SK-N-SH (cell line): Measurements from ENCODE around the gene YARS1. TPM values are rescaled to one million over a fixed set of nuclear protein-coding genes. Genes with fewer than 3 reads are reported as not detected.
A peak's percentile ranks its signal among the peaks of the same experiment; 100 is the strongest.

Experiments
- CTCF ChIA-PET: fragments of 300-600, 350-600 bp; formaldehyde crosslinking; extraction: SDS; loops from one replicate; lab custom pipeline; 2021; lab: Yijun Ruan, JAX
- POLR2A ChIA-PET: fragments of 350-600 bp; sonication (Branson Sonifier 250); formaldehyde crosslinking; extraction: SDS; loops from one replicate; lab custom pipeline; 2020; ENCODE audit warnings: antibody characterized with exemption, inconsistent platforms; lab: Yijun Ruan, JAX
- DNase-seq: peaks from one replicate; pipeline ENCODE4 v3.0.0; 2012
- H2AFZ ChIP-seq: fragments of 200-600 bp; sonication (generic); 2 replicates; pipeline ENCODE4 v1.8.1; 2016; ENCODE audit warnings: antibody characterized with exemption, mild to moderate bottlenecking, low read depth
- H3F3A ChIP-seq: fragments of 200-600 bp; sonication (generic); replicated peaks from 2 replicates; pipeline ENCODE3; 2016; ENCODE audit warnings: antibody characterized with exemption, mild to moderate bottlenecking; ENCODE audit not compliant: insufficient read depth
- H3K27ac ChIP-seq, 2 experiments: fragments of 200-500 bp in 1 of 2; fragments of 200-600 bp in 1 of 2; sonication (Bioruptor generic) in 1 of 2; sonication (generic), shearing (Covaris generic) in 1 of 2; 2 replicates each; pipeline versions ENCODE4 v1.5.1 to v1.6.1; 2014 to 2016; ENCODE audit warnings: low read depth in 2 of 2, inconsistent platforms in 1 of 2, low read length in 1 of 2, mild to moderate bottlenecking in 1 of 2, mixed read lengths in 1 of 2
- H3K27me3 ChIP-seq: fragments of 200-600 bp; sonication (generic), shearing (Covaris generic); 2 replicates; pipeline ENCODE4 v1.6.1; 2016; ENCODE audit warnings: mixed run types; ENCODE audit not compliant: insufficient read depth
- H3K36me3 ChIP-seq, 2 experiments: fragments of 200-500 bp in 1 of 2; fragments of 200-600 bp in 1 of 2; sonication (Bioruptor generic) in 1 of 2; sonication (generic) in 1 of 2; replicated peaks in 1 of 2; 2 replicates each; pipeline versions ENCODE3 to v1.5.1; 2014 to 2016; ENCODE audit warnings: low read length in 1 of 2, mild to moderate bottlenecking in 1 of 2; ENCODE audit not compliant: insufficient read depth in 2 of 2, control insufficient read depth in 1 of 2
- H3K4me1 ChIP-seq, 2 experiments: fragments of 200-500 bp in 1 of 2; fragments of 200-600 bp in 1 of 2; sonication (Bioruptor generic) in 1 of 2; sonication (generic), shearing (Covaris generic) in 1 of 2; 2 replicates each; pipeline versions ENCODE4 v1.5.1 to v1.6.1; 2014 to 2016; ENCODE audit warnings: low read depth in 1 of 2, low read length in 1 of 2, mixed run types in 1 of 2; ENCODE audit not compliant: insufficient read depth in 2 of 2, control insufficient read depth in 1 of 2
- H3K4me2 ChIP-seq: fragments of 200-600 bp; sonication (generic), shearing (Covaris generic); 2 replicates; pipeline ENCODE4 v1.6.1; 2017; ENCODE audit warnings: mixed run types
- H3K4me3 ChIP-seq, 2 experiments: fragments of 200-500 bp in 1 of 2; fragments of 200-600 bp in 1 of 2; sonication (Bioruptor generic) in 1 of 2; sonication (generic), shearing (Covaris generic) in 1 of 2; 2 replicates each; pipeline versions ENCODE4 v1.5.1 to v1.8.1; 2014 to 2016; ENCODE audit warnings: low read depth in 2 of 2, inconsistent platforms in 1 of 2, low read length in 1 of 2, mild to moderate bottlenecking in 1 of 2, mixed read lengths in 1 of 2, moderate library complexity in 1 of 2
- H3K79me2 ChIP-seq: fragments of 200-600 bp; sonication (generic); 2 replicates; pipeline ENCODE4 v1.8.1; 2017; ENCODE audit warnings: mild to moderate bottlenecking; ENCODE audit not compliant: insufficient read depth
- H3K9ac ChIP-seq: fragments of 200-600 bp; sonication (generic); 2 replicates; pipeline ENCODE4 v1.6.1; 2017; ENCODE audit warnings: mixed run types
- H3K9me2 ChIP-seq: fragments of 200-600 bp; sonication (generic); 2 replicates; pipeline ENCODE4 v1.6.1; 2017; ENCODE audit warnings: mixed run types
- H3K9me3 ChIP-seq: fragments of 200-600 bp; sonication (generic); 2 replicates; pipeline ENCODE4 v1.6.1; 2017; ENCODE audit warnings: mixed run types, mild to moderate bottlenecking, moderate library complexity
- H4K20me1 ChIP-seq: fragments of 200-600 bp; sonication (generic); 2 replicates; pipeline ENCODE4 v1.6.1; 2017; ENCODE audit warnings: mild to moderate bottlenecking, mixed run types; ENCODE audit not compliant: insufficient read depth
- FOXJ3 ChIP-seq: sonication (generic); formaldehyde crosslinking; IDR thresholded peaks from 2 replicates; pipeline ENCODE4 v1.5.1; 2020; ENCODE audit warnings: mild to moderate bottlenecking, missing genetic modification reagents
- IRF3 ChIP-seq: fragments of 150-350 bp; IDR thresholded peaks from 2 replicates; pipeline ENCODE4 v1.6.1; 2016; ENCODE audit warnings: mild to moderate bottlenecking, low read depth, low read length
- MEF2A ChIP-seq: IDR thresholded peaks from 2 replicates; pipeline ENCODE4 v1.4.0; 2012; ENCODE audit warnings: low read depth, borderline replicate concordance
- PBX3 ChIP-seq: IDR thresholded peaks from 2 replicates; pipeline ENCODE4; 2012
- REST ChIP-seq: IDR thresholded peaks from 2 replicates; pipeline ENCODE4 v1.6.1; 2012; ENCODE audit warnings: mild to moderate bottlenecking, low read depth, low read length, moderate library complexity
- RXRA ChIP-seq: IDR thresholded peaks from 2 replicates; pipeline ENCODE4 v1.4.0; 2012; ENCODE audit warnings: low read depth, mild to moderate bottlenecking, borderline replicate concordance
- SMC3 ChIP-seq: IDR thresholded peaks from 2 replicates; pipeline ENCODE4 v1.6.1; 2012; ENCODE audit warnings: low read depth, low read length, improper control_type of control experiment
- TCF12 ChIP-seq: IDR thresholded peaks from 2 replicates; pipeline ENCODE4 v1.4.0; 2012
- TEAD4 ChIP-seq: IDR thresholded peaks from 2 replicates; pipeline ENCODE4 v1.4.0; 2012; ENCODE audit warnings: mild to moderate bottlenecking, borderline replicate concordance; ENCODE audit not compliant: insufficient read depth
- YY1 ChIP-seq: IDR thresholded peaks from 2 replicates; pipeline ENCODE4 v1.4.0; 2012; ENCODE audit warnings: low read depth, mild to moderate bottlenecking
- WGBS: methylation state at CpG from one replicate; pipeline ENCODE4 v1.1.6; 2017; ENCODE audit warnings: low lambda C conversion rate; 5-methylcytosine and 5-hydroxymethylcytosine counted together
- polyA plus RNA-seq, 3 experiments: library from polyadenylated mRNA; depleted of rRNA; stranded (reverse); fragments of >200 nt; gene quantifications; 2 replicates each; pipeline ENCODE4 v1.2.3, GENCODE V29; 2012

The YARS1 gene
- polyA plus RNA-seq, 1 of the 3 experiments (the other 2 are of a cell fraction) = 46.3 TPM

- Histone ChIP-seq H3K9me3 (no peaks in the 10 kb centered on the region), H2AFZ (no peak overlapping the region), H3K4me3 (peak overlapping the region; percentile 78 to 98), H3K27me3 (no peaks in the 10 kb centered on the region), H3K9me2 (no peaks in the 10 kb centered on the region), H4K20me1 (peaks cover 12% of the 10 kb centered on the region), H3K4me1 (peaks cover 9 to 10% of the 10 kb centered on the region in 2 experiments; a peak in 2 of 4 replicates), H3F3A (no peaks in the 10 kb centered on the region), H3K79me2 (peaks cover 91% of the 10 kb centered on the region), H3K4me2 (peak overlapping the region; percentile 72), H3K36me3 (peaks cover 0 to 30% of the 10 kb centered on the region in 2 experiments), H3K27ac (peak overlapping the region; percentile 91 to 93), H3K9ac (peak overlapping the region; percentile 98)
- TF ChIP-seq FOXJ3 (CRISPR knock-in tag) (no peak), PBX3 (no peak), REST (no peak), RXRA (no peak), SMC3 (no peak), MEF2A (no peak), YY1 (no peak), TCF12 (no peak), IRF3 (no peak), TEAD4 (no peak)
- CTCF ChIA-PET = interaction anchor here (0.7 to 1.2 kb wide), 2 partner anchors 98 to 299 kb away, joined by 4 read pairs; no protein-coding TSS in a partner anchor
- 79% methylated on average over 11 of the region's 11 CpGs for WGBS
- no peak for DNase-seq
- POLR2A ChIA-PET = no interaction called here
Observed at GRCh38 chr1:32818804-32819541, 1.8 kb upstream of the YARS1 start.
